Fibroblast of mammary gland (primary cell): ENCODE measurements around the gene ZBTB7C.

Experiments used
- DNase-seq: peaks from one replicate; pipeline ENCODE4 v3.0.0-alpha.2; 2010; ENCODE audit warnings: low read depth
- H3K4me3 ChIP-seq: 2 replicates; pipeline ENCODE4 v1.5.1; 2011; ENCODE audit warnings: low read depth, mild to moderate bottlenecking, low read length, moderate library complexity; ENCODE audit not compliant: control insufficient read depth
- CTCF ChIP-seq: conservative IDR thresholded peaks from 2 replicates; pipeline ENCODE4 v1.5.1; 2011; ENCODE audit warnings: low read depth, low read length, inconsistent platforms; ENCODE audit not compliant: control insufficient read depth, insufficient read depth

The ZBTB7C gene

GRCh38 chr18:48098007-48098406 lies 311.2 kb downstream of the ZBTB7C start:
- TF ChIP-seq CTCF, result no peak
- H3K4me3 ChIP-seq, result no peak overlapping the region
- DNase-seq, result no peak

GRCh38 chr18:48095726-48096125 lies 313.5 kb downstream of the ZBTB7C start:
- DNase-seq, result no peak
- no peak for TF ChIP-seq CTCF
- no peak overlapping the region for H3K4me3 ChIP-seq

- TF ChIP-seq CTCF, result no peak
- H3K4me3 ChIP-seq, result no peak overlapping the region
- DNase-seq, result no peak
These were observed 316.1 kb downstream of the ZBTB7C start for GRCh38 chr18:48093104-48093503.

- no peak for DNase-seq
- no peak for TF ChIP-seq CTCF
- no peak overlapping the region for H3K4me3 ChIP-seq
These were observed 317.2 kb downstream of the ZBTB7C start for GRCh38 chr18:48091869-48092497.

GRCh38 chr18:48090702-48091101 lies 318.5 kb downstream of the ZBTB7C start:
- H3K4me3 ChIP-seq, result no peak overlapping the region
- DNase-seq, result no peak
- TF ChIP-seq CTCF, result no peak

GRCh38 chr18:48090021-48090420 lies 319.2 kb downstream of the ZBTB7C start:
- TF ChIP-seq CTCF, result no peak
- H3K4me3 ChIP-seq, result no peak overlapping the region
- DNase-seq, result no peak
